ENCODE data around the gene ZBTB24.

The ZBTB24 gene

DNA sequence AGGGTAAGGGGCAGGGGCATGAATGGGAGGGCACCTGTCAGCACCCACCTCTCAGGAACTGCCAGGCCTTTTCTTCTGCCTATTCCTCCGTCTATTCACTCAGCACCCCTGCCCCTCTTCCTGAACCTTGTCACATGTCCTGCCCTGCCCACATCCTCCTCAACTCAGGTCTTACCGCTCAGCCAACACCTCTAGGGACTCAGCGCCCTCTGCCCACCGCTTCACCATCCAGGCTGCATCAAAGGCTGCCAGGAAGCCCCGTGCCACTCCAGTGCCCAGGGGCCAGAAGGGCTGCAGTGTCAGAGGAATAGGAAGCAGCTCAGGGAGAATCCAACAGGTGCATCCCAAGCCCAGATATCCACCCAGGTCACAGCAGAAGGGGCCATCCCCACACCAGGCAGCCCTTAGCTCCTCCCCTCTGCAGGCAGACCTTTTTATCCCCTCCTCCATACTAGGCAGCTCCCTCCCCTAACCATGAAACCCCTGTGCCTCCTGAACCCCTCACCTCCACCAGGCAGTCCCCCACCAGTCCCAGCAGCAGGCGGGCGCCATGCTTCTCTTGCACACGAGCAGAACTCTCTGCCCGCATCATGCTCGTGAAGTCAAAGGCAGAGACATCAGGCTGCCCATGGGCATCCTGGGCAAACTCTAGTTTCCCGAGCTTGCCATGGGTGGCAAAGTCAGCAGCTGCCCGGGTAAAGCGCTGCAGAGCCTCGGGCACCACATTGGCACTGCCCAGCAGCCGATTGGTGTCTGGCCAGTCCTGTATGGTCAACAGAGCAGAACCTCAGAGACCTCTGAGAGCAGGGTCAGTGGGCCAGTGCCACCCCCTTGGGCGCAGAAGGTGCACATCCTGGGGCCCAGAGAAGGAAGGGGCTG, 33.0 kb downstream of the ZBTB24 start:
- no peak for DNase-seq (ENCODE audit: low spot score)

GRCh38 chr6:109449064-109449794, 33.8 kb downstream of the ZBTB24 start:
- peak; percentile 36 for DNase-seq (ENCODE audit: low spot score)

DNA sequence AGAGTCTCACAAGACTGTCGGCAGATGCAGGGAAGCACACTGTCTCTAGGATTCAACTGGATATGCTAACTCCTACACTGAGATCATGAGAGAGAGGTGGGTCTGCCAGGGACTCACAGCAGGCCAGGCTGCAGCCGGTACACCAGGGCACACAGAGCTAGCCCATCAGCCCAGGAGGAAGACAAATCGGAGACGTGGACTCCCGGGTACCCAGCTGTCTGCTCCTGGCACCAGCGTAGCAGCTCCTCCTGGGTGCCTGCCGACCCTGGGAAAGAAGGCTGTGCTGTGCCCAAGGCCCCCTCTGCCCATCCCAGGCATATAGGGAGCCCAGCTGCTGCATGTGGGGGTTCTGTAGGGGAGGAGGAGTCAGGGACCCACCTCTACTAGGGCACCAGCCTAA, 34.4 kb downstream of the ZBTB24 start:
- peak; percentile 41 for DNase-seq (ENCODE audit: low spot score)

GRCh38 chr6:109447878-109448555, 35.0 kb downstream of the ZBTB24 start:
- peak; percentile 45 for DNase-seq (ENCODE audit: low spot score)

DNA sequence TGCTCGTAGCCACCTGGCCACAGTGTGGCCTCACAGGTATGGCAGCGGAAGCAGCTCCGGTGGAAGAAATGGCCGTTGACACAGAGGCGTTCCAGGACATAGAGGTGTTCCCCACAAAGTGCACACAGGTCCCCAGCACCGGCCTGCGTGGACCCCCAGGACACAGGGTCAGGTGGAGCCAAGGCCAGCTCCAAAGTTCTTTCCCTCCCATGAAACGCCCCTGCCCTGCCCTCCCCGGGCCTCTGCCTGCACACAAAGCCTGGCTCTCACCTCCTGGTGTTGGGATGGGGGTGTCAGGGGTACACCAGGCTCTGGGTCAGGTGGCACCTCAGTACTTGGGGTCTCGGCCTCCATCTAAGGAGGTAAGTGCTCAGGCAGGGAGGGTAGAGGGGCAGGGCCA, 35.9 kb downstream of the ZBTB24 start:
- DNase-seq (ENCODE audit: low spot score), result no peak

- DNase-seq (ENCODE audit: low spot score), result no peak
Measured at GRCh38 chr6:109446541-109446940, 36.5 kb downstream of the ZBTB24 start.

GRCh38 chr6:109446072-109446471, 36.9 kb downstream of the ZBTB24 start:
- DNase-seq (ENCODE audit: low spot score), result peak; percentile 19

DNA sequence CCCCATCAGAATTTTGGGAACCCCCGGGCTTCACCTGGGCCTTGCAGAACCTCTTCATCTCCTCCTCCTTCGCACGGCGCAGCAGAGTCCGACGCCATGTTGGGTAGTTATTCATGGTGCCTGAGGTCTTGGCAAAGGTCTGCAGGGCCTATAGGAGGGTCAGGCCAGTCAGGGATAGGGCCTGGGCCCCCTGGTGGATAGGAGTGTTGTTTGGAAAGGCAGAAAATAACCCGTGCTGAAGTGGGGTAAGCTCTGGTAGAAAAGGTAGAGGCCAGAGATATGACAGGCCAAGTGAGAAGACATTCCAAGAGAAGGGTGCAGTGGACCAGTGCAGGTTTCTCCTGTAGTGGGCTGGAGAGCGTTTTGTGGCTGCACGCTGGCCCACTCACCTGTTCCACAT, 37.6 kb downstream of the ZBTB24 start:
- peak; percentile 33 for DNase-seq (ENCODE audit: low spot score)

DNA sequence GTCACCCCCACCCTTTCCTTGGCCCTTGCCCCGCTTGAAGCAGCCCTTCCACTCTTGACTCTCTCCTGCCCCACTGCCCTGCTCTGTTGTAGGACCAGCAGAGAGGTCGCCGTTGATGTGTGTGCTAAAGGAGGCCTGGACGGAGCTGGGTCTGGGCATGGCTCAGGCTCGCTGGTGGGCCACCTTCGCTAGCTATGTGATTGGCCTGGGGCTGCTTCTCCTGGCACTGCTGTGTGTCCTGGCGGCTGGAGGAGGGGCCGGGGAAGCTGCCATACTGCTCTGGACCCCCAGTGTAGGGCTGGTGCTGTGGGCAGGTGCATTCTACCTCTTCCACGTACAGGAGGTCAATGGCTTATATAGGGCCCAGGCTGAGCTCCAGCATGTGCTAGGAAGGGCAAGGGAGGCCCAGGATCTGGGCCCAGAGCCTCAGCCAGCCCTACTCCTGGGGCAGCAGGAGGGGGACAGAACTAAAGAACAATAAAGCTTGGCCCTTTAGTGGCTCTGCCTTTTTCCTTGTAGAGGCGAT, 39.5 kb downstream of the ZBTB24 start:
- DNase-seq (ENCODE audit: low spot score), result no peak

GRCh38 chr6:109442393-109442924, 40.6 kb downstream of the ZBTB24 start:
- DNase-seq (ENCODE audit: low spot score), result no peak

DNA sequence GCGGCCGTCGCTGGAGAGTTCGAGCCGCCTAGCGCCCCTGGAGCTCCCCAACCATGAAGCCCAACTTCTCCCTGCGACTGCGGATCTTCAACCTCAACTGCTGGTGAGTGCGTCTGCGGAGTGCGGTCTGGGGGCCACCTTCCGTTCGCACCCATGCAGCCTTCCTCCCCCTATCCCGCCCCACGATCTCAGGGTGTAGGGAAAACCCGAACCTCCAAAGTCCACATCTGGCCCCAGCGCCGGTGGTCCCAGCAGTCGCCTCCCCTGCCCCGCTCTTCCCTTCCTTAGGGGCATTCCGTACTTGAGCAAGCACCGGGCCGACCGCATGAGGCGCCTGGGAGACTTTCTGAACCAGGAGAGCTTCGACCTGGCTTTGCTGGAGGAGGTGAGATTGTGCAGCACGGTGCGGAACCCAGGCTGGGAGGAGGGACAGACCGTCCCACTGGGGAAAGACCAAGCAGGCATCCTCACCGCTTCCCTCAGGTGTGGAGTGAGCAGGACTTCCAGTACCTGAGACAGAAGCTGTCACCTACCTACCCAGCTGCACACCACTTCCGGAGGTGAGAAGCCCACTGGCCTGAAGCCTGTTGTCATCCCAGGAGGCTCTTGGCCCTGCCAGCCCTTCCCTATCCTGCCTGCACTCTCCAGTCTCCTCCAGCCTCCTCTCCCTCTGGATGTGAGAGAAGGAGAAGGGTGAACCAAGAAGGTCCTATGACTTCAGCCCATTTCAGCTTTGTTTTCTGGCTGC, 41.8 kb downstream of the ZBTB24 start:
- peak; percentile 77 for DNase-seq (ENCODE audit: low spot score)

DNA sequence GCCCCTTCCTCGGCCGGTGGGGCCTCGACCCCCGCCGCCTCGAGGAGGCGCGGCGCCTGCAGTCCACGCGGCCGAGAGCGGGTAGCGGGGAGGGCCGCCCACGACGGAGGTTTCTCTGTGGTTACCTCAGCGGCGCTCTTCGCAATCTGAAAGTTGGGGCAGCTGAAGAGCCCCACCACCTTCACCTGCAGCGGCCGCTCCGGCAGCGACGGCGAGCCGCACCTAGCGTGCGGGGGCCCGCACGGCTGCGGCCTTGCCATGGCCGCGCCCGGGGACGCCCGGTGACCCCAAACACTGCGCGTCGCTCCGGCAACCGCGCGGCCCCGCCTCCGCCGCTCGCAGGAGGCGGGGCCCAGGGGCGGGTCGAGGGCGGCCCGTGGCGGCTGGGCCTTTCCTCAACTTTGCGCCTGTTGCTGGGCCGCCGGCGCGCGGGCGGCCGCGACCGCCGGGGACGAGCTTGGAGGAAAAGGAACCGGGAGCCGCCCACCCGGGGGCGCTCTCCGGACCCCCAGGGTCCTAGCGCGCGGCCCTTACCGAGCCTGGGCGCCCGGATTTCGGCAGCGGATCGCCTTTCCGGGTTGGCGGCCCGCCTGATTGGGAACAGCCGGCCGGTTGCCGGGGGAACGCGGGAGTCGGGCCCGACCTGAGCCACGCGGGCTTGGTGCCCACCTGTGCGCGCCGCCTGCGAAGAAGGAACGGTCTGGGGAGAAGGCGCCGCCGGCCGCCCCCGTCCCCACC, 42.5 kb downstream of the ZBTB24 start, which contains the start of the genes PPIL6 and SMPD2:
Gene PPIL6, minus strand, starts transcription at position 298 of the 738 bp plus-strand sequence. Its CDS starts 38 bp downstream, at position 260.
Gene SMPD2, plus strand, starts transcription at position 394 of the 738 bp plus-strand sequence. CDS start 398 bp downstream, outside the sequence.
- peak; percentile 94 for DNase-seq (ENCODE audit: low spot score)

DNA sequence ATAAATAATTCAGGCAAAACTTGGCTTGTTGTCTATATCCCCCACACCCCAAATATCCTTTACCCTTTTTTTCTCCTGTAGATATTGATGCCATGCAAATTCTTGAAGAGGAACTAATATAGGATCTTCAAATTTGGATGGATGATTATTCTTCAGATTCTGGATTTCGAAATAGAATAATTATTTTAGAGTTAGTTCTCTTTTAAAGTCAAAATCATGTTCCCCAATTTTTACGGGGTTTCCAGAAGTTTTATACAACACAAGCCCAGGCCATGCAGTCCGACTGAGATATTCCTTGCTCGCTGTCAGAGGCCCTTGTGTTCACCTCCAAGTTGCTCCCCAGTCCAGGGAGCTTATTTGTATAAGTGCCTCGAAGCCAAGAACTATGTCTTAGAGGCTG, 47.0 kb downstream of the ZBTB24 start:
- no peak for DNase-seq (ENCODE audit: low spot score)

DNA sequence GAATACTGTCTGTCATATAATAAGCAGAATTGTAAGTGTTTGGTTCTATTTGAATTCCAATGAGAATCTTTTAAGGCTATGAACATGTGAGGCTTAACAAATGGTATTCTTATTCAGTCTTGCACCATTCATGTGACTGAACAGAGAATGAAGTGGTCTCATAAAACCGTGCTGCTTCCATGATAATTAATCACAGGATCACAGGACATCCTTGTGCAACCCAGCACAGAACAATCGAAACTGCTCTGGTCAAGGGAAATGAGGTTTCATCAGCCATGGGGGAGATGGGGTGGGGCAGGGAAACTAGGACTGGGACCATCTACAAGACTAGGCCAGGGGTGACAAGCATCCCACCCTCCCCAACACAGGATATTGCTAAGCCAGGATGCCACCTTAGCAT, 48.6 kb downstream of the ZBTB24 start:
- no peak for DNase-seq (ENCODE audit: low spot score)

GRCh38 chr6:109429496-109429895, 53.5 kb downstream of the ZBTB24 start:
- no peak for DNase-seq (ENCODE audit: low spot score)

GRCh38 chr6:109428889-109429477, 54.0 kb downstream of the ZBTB24 start:
- DNase-seq (ENCODE audit: low spot score), result no peak

- DNase-seq (ENCODE audit: low spot score), result no peak
Measured at GRCh38 chr6:109424946-109425345, 58.1 kb downstream of the ZBTB24 start.

DNA sequence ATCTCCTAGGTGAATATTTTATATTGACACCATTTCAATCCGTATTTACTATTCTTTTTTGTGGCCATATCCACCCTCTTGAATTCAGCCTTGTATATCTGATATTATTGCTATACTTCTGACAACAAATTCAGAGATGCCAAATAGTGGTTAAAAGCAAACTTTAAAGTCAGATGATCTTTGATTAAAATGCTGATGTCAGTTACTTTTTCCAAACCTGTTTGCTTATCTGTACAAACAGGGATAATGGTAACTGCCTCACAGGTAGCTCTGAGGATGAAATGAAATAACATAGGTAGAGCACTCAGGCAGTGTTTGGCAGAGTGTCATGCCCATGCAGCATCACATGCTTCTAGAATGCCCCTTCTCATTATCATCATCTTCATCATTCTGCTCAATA, 61.8 kb downstream of the ZBTB24 start:
- DNase-seq (ENCODE audit: low spot score), result no peak

GRCh38 chr6:109420751-109421150, 62.3 kb downstream of the ZBTB24 start:
- no peak for DNase-seq (ENCODE audit: low spot score)

- DNase-seq (ENCODE audit: low spot score), result no peak
Measured at GRCh38 chr6:109417646-109418045, 65.4 kb downstream of the ZBTB24 start.
